Activated naive CD8-positive, alpha-beta T cell treated with anti-CD3 and anti-CD28 coated beads, Interleukin-2, amount 50 U/mL, for 24 hours (primary cell): ENCODE data around the gene QRICH2.
"Not testable (repeated sequence)": the region's sequence is repeated elsewhere in the genome, so short reads cannot be mapped to it uniquely, and the experiment has no call there.

Source experiments
- ATAC-seq: fragments of 150-1000 bp; cut with Tn5 transposase; one replicate; pipeline ENCODE4 v1.10.0; 2021
- DNase-seq: peaks from one replicate; pipeline ENCODE4 v3.0.0; 2021
- H3K27ac Mint-ChIP-seq: one replicate; pipeline ENCODE4 v1.8.0; 2021; ENCODE audit warnings: mild to moderate bottlenecking, mixed read lengths
- H3K27me3 Mint-ChIP-seq: one replicate; pipeline ENCODE4 v1.8.0; 2021; ENCODE audit warnings: mixed read lengths
- H3K36me3 Mint-ChIP-seq: one replicate; pipeline ENCODE4 v1.8.0; 2021; ENCODE audit warnings: low read depth, mixed read lengths
- H3K4me1 Mint-ChIP-seq: one replicate; pipeline ENCODE4 v1.8.0; 2021; ENCODE audit warnings: mixed read lengths
- H3K4me3 Mint-ChIP-seq: one replicate; pipeline ENCODE4 v1.8.0; 2021; ENCODE audit warnings: mild to moderate bottlenecking, moderate library complexity, mixed read lengths
- H3K9me3 Mint-ChIP-seq: one replicate; pipeline ENCODE4 v1.8.0; 2021; ENCODE audit warnings: mixed read lengths

The QRICH2 gene

GRCh38 chr17:76307966-76308338, at the start of gene QRICH2:
QRICH2 (minus strand) TSS chr17:76308276; CDS start chr17:76307998, 278 bp downstream.
- Mint-ChIP-seq H3K4me3 (no peak within 1 kb of the TSS), H3K27me3 (no peaks in the 10 kb centered on the region), H3K4me1 (no peaks in the 10 kb centered on the region), H3K27ac (no peak within 1 kb of the TSS), H3K36me3 (peaks cover 2% of the 10 kb centered on the region), H3K9me3 (no peaks in the 10 kb centered on the region)
- DNase-seq = no peak
- no peak for ATAC-seq

GRCh38 chr17:76357597-76358158, 49.6 kb upstream of the QRICH2 start:
- peaks cover 1% of the 10 kb centered on the region for H3K27me3 Mint-ChIP-seq
- ATAC-seq = no peak
- H3K27ac Mint-ChIP-seq = no peak overlapping the region
- no peak for DNase-seq
- peaks cover 16% of the 10 kb centered on the region for H3K4me1 Mint-ChIP-seq
- H3K9me3 Mint-ChIP-seq = no peaks in the 10 kb centered on the region
- no peaks in the 10 kb centered on the region for H3K36me3 Mint-ChIP-seq
- H3K4me3 Mint-ChIP-seq = no peak overlapping the region

- ATAC-seq = no peak
Measured at GRCh38 chr17:76356803-76357456, 48.9 kb upstream of the QRICH2 start.

GRCh38 chr17:76354747-76355310, 46.8 kb upstream of the QRICH2 start:
- Mint-ChIP-seq H3K27me3 (peaks cover 1% of the 10 kb centered on the region), H3K4me3 (peak overlapping the region; percentile 95), H3K4me1 (peaks cover 25% of the 10 kb centered on the region), H3K36me3 (no peaks in the 10 kb centered on the region), H3K9me3 (no peaks in the 10 kb centered on the region), H3K27ac (peak overlapping the region; percentile 22)
- ATAC-seq = no peak
- DNase-seq = peak; percentile 8

More at GRCh38 chr17:76356803-76357456, 48.9 kb upstream of the QRICH2 start:
- H3K36me3 Mint-ChIP-seq = no peaks in the 10 kb centered on the region
- H3K4me3 Mint-ChIP-seq = no peak overlapping the region
- no peaks in the 10 kb centered on the region for H3K9me3 Mint-ChIP-seq
- DNase-seq = no peak
- H3K27ac Mint-ChIP-seq = no peak overlapping the region
- peaks cover 1% of the 10 kb centered on the region for H3K27me3 Mint-ChIP-seq
- peaks cover 20% of the 10 kb centered on the region for H3K4me1 Mint-ChIP-seq

GRCh38 chr17:76354317-76354729, 46.2 kb upstream of the QRICH2 start:
- Mint-ChIP-seq H3K4me3 (peak overlapping the region; percentile 95), H3K4me1 (peaks cover 25% of the 10 kb centered on the region), H3K36me3 (no peaks in the 10 kb centered on the region), H3K27me3 (no peaks in the 10 kb centered on the region), H3K9me3 (no peaks in the 10 kb centered on the region), H3K27ac (peak overlapping the region; percentile 99)
- no peak for DNase-seq
- no peak for ATAC-seq

- H3K9me3 Mint-ChIP-seq = no peaks in the 10 kb centered on the region
- peak within 1 kb of the TSS; percentile 99 for H3K27ac Mint-ChIP-seq
- ATAC-seq (peak; percentile 98), DNase-seq (peak; percentile 82)
- no peaks in the 10 kb centered on the region for H3K36me3 Mint-ChIP-seq
- no peaks in the 10 kb centered on the region for H3K27me3 Mint-ChIP-seq
- peaks cover 25% of the 10 kb centered on the region for H3K4me1 Mint-ChIP-seq
- peak within 1 kb of the TSS; percentile 95 for H3K4me3 Mint-ChIP-seq
Measured at GRCh38 chr17:76353599-76354316, 45.7 kb upstream of the QRICH2 start, which contains the start of gene PRPSAP1. PRPSAP1 (minus strand) TSS chr17:76353916; CDS start chr17:76353703, 213 bp downstream.

GRCh38 chr17:76353004-76353598, 45.0 kb upstream of the QRICH2 start:
- Mint-ChIP-seq H3K4me1 (peaks cover 25% of the 10 kb centered on the region), H3K9me3 (no peaks in the 10 kb centered on the region), H3K27ac (peak overlapping the region; percentile 29), H3K27me3 (no peaks in the 10 kb centered on the region), H3K4me3 (peak overlapping the region; percentile 95), H3K36me3 (no peaks in the 10 kb centered on the region)
- DNase-seq (peak; percentile 29), ATAC-seq (peak; percentile 12)

GRCh38 chr17:76351526-76352071, 43.5 kb upstream of the QRICH2 start:
- Mint-ChIP-seq H3K27me3 (no peaks in the 10 kb centered on the region), H3K9me3 (no peaks in the 10 kb centered on the region)
- DNase-seq = no peak

GRCh38 chr17:76350463-76350862, 42.4 kb upstream of the QRICH2 start:
- Mint-ChIP-seq H3K9me3 (no peaks in the 10 kb centered on the region), H3K36me3 (peaks cover 9% of the 10 kb centered on the region), H3K4me1 (peaks cover 25% of the 10 kb centered on the region), H3K27me3 (no peaks in the 10 kb centered on the region), H3K27ac (no peak overlapping the region), H3K4me3 (no peak overlapping the region)
- ATAC-seq (no peak), DNase-seq (no peak)

More at GRCh38 chr17:76351526-76352071, 43.5 kb upstream of the QRICH2 start:
- Mint-ChIP-seq H3K4me1 (peaks cover 25% of the 10 kb centered on the region), H3K36me3 (peaks cover 8% of the 10 kb centered on the region), H3K4me3 (peak overlapping the region; percentile 46), H3K27ac (no peak overlapping the region)
- no peak for ATAC-seq

GRCh38 chr17:76346936-76347335, 38.9 kb upstream of the QRICH2 start:
- H3K9me3 Mint-ChIP-seq, H3K27me3 Mint-ChIP-seq, H3K4me1 Mint-ChIP-seq, H3K27ac Mint-ChIP-seq, ATAC-seq, H3K4me3 Mint-ChIP-seq, DNase-seq: not testable (repeated sequence)
- peaks cover 21% of the 10 kb centered on the region for H3K36me3 Mint-ChIP-seq

GRCh38 chr17:76345377-76345974, 37.4 kb upstream of the QRICH2 start:
- DNase-seq (no peak), ATAC-seq (no peak)
- H3K4me3 Mint-ChIP-seq = no peak overlapping the region
- H3K36me3 Mint-ChIP-seq = peaks cover 27% of the 10 kb centered on the region
- H3K4me1 Mint-ChIP-seq = no peaks in the 10 kb centered on the region
- H3K27me3 Mint-ChIP-seq = no peaks in the 10 kb centered on the region
- H3K27ac Mint-ChIP-seq = no peak overlapping the region
- no peaks in the 10 kb centered on the region for H3K9me3 Mint-ChIP-seq

GRCh38 chr17:76343106-76343505, 35.0 kb upstream of the QRICH2 start:
- DNase-seq (no peak), ATAC-seq (no peak)
- no peak overlapping the region for H3K27ac Mint-ChIP-seq
- no peaks in the 10 kb centered on the region for H3K4me1 Mint-ChIP-seq
- peaks cover 31% of the 10 kb centered on the region for H3K36me3 Mint-ChIP-seq
- no peaks in the 10 kb centered on the region for H3K27me3 Mint-ChIP-seq
- no peak overlapping the region for H3K4me3 Mint-ChIP-seq
- H3K9me3 Mint-ChIP-seq = no peaks in the 10 kb centered on the region

GRCh38 chr17:76341301-76341700, 33.2 kb upstream of the QRICH2 start:
- no peaks in the 10 kb centered on the region for H3K9me3 Mint-ChIP-seq
- H3K4me3 Mint-ChIP-seq = no peak overlapping the region
- H3K4me1 Mint-ChIP-seq = no peaks in the 10 kb centered on the region
- H3K27ac Mint-ChIP-seq = no peak overlapping the region
- H3K27me3 Mint-ChIP-seq = no peaks in the 10 kb centered on the region
- H3K36me3 Mint-ChIP-seq = peaks cover 24% of the 10 kb centered on the region
- ATAC-seq = no peak
- no peak for DNase-seq

- DNase-seq (no peak), ATAC-seq (no peak)
- H3K36me3 Mint-ChIP-seq = peaks cover 16% of the 10 kb centered on the region
- H3K27me3 Mint-ChIP-seq = no peaks in the 10 kb centered on the region
- H3K27ac Mint-ChIP-seq = no peak overlapping the region
- no peak overlapping the region for H3K4me3 Mint-ChIP-seq
- no peaks in the 10 kb centered on the region for H3K9me3 Mint-ChIP-seq
- H3K4me1 Mint-ChIP-seq = no peaks in the 10 kb centered on the region
Measured at GRCh38 chr17:76337413-76337777, 29.3 kb upstream of the QRICH2 start.
